SU-DHL-6 (cell line): ENCODE results near the gene CTLA4.

Experiments
- H2AFZ ChIP-seq: fragments of 200-600 bp; sonication (generic); 2 replicates; pipeline ENCODE4 v1.6.1; 2014; ENCODE audit warnings: low read depth, mild to moderate bottlenecking, moderate library complexity, mixed read lengths, antibody characterized with exemption, low read length; ENCODE audit not compliant: severe bottlenecking
- H3F3A ChIP-seq: fragments of 200-600 bp; shearing (Covaris generic); 2 replicates; pipeline ENCODE4 v1.6.0; 2016; ENCODE audit warnings: antibody characterized with exemption, mild to moderate bottlenecking; ENCODE audit not compliant: insufficient read depth
- H3K27ac ChIP-seq: fragments of 200-600 bp; sonication (generic); 2 replicates; pipeline ENCODE4 v1.5.1; 2016; ENCODE audit warnings: low read depth, mild to moderate bottlenecking, low read length, moderate library complexity, mixed read lengths
- H3K27me3 ChIP-seq: fragments of 200-600 bp; sonication (generic), shearing (Covaris generic); 2 replicates; pipeline ENCODE4 v1.6.0; 2014; ENCODE audit warnings: mild to moderate bottlenecking, low read length
- H3K36me3 ChIP-seq: fragments of 200-600 bp; sonication (generic); 2 replicates; pipeline ENCODE4 v1.6.1; 2014; ENCODE audit warnings: mild to moderate bottlenecking, low read length, mixed read lengths
- H3K4me2 ChIP-seq: fragments of 300-600, 200-600 bp; shearing (Covaris generic), sonication (generic); 2 replicates; pipeline ENCODE4 v1.6.0; 2014; ENCODE audit warnings: low read length, low read depth, mild to moderate bottlenecking; ENCODE audit not compliant: poor library complexity, severe bottlenecking
- H3K4me3 ChIP-seq: fragments of 200-600 bp; sonication (generic); 2 replicates; pipeline ENCODE4 v1.5.1; 2014; ENCODE audit warnings: antibody characterized with exemption, low read length, mild to moderate bottlenecking, mixed read lengths; ENCODE audit not compliant: insufficient read depth, poor library complexity, severe bottlenecking
- H3K79me2 ChIP-seq: fragments of 200-600 bp; sonication (generic); 2 replicates; pipeline ENCODE4 v1.6.1; 2014; ENCODE audit warnings: mild to moderate bottlenecking, low read length, moderate library complexity; ENCODE audit not compliant: insufficient read depth
- H3K9ac ChIP-seq: fragments of 200-600 bp; sonication (generic); 2 replicates; pipeline ENCODE4 v1.7.0; 2014; ENCODE audit warnings: mild to moderate bottlenecking, low read length
- H3K9me2 ChIP-seq: fragments of 200-600 bp; sonication (generic); replicated peaks from 2 replicates; pipeline ENCODE4 v1.6.1; 2014; ENCODE audit warnings: low read length; ENCODE audit not compliant: insufficient read depth
- H3K9me3 ChIP-seq: fragments of 200-600 bp; sonication (generic); 2 replicates; pipeline ENCODE4 v1.6.1; 2014; ENCODE audit warnings: low read length, mixed read lengths; ENCODE audit not compliant: insufficient read depth
- H4K20me1 ChIP-seq: fragments of 200-600 bp; sonication (generic); 2 replicates; pipeline ENCODE4 v1.6.1; 2014; ENCODE audit warnings: low read depth, mild to moderate bottlenecking, antibody characterized with exemption, low read length, moderate library complexity, mixed read lengths
- EZH2phosphoT487 ChIP-seq: fragments of 200-600 bp; sonication (generic), shearing (Covaris generic); conservative IDR thresholded peaks from 2 replicates; pipeline ENCODE4 v1.6.1; 2018; ENCODE audit warnings: mild to moderate bottlenecking, antibody characterized with exemption, low read length, moderate library complexity, mixed read lengths
- TF ChIP-seq, protein P1 (sequence below): fragments of 200-600 bp; sonication (generic); IDR thresholded peaks from one replicate; pipeline ENCODE4 v1.5.1; 2017; ENCODE audit warnings: antibody characterized with exemption, mild to moderate bottlenecking, low read length, moderate library complexity; ENCODE audit not compliant: insufficient read depth, poor library complexity, severe bottlenecking

Gene CTLA4

DNA sequence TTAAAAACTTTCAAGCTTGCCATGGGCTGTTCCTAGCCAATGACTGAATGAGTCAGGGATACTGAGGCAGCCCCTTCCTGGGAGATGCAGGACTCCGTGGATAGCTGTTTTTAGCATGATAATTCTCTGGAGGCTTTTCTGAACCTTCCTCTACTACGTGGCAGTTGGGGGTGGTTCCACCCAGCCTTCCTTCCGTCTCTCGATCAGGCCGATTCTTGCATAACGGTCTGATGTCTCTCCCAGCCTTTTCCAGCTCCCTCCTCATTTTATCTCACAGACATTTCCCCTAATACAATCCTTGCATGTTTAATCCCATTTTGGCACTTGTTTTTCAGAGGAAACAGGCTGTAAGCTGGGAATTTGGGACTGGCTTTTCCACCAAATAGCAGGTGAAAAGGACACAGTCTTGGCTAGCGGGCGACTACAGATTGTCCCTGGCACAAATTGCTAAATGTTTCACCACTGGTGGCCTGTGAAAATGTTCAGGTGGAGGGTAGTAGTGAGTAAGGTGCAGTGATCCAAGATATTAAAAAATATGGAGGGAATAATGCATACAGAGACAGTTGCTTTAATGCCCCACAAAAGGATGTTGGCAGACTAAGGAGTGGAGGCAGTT lies 21.0 kb upstream of the CTLA4 start:
- H3K4me3 ChIP-seq, result no peak overlapping the region
- H3K9ac ChIP-seq, result no peak overlapping the region
- H3K79me2 ChIP-seq, result no peaks in the 10 kb centered on the region
- no peaks in the 10 kb centered on the region for H3K9me2 ChIP-seq
- no peaks in the 10 kb centered on the region for H3K27me3 ChIP-seq
- no peaks in the 10 kb centered on the region for H3F3A ChIP-seq
- TF ChIP-seq, protein P1, sequence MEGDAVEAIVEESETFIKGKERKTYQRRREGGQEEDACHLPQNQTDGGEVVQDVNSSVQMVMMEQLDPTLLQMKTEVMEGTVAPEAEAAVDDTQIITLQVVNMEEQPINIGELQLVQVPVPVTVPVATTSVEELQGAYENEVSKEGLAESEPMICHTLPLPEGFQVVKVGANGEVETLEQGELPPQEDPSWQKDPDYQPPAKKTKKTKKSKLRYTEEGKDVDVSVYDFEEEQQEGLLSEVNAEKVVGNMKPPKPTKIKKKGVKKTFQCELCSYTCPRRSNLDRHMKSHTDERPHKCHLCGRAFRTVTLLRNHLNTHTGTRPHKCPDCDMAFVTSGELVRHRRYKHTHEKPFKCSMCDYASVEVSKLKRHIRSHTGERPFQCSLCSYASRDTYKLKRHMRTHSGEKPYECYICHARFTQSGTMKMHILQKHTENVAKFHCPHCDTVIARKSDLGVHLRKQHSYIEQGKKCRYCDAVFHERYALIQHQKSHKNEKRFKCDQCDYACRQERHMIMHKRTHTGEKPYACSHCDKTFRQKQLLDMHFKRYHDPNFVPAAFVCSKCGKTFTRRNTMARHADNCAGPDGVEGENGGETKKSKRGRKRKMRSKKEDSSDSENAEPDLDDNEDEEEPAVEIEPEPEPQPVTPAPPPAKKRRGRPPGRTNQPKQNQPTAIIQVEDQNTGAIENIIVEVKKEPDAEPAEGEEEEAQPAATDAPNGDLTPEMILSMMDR, result no peak
- no peak for TF ChIP-seq EZH2phosphoT487
- H3K4me2 ChIP-seq, result no peak overlapping the region
- no peak overlapping the region for H3K27ac ChIP-seq
- no peaks in the 10 kb centered on the region for H3K36me3 ChIP-seq
- H3K9me3 ChIP-seq, result no peaks in the 10 kb centered on the region
- no peaks in the 10 kb centered on the region for H4K20me1 ChIP-seq
- H2AFZ ChIP-seq, result no peak overlapping the region

DNA sequence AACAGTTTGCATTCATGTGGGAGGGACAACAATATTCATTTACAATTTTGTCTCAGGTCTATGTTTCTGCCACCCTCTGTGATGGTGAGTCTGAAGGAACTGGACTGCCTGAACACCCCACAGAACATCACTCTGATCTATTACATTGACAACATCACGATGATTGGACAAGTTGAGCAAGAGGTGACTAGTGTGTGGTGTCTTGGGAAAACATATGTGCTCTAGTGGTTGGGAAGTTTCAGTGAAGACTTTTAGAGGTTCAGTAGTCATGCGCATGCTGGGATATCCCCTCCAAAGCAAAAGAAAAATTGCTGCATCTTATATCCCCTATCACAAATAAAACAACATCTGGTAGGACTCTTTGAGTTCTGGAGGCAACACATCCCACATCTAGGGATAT lies 18.6 kb upstream of the CTLA4 start:
- Histone ChIP-seq H3K27ac (no peak overlapping the region), H2AFZ (no peak overlapping the region), H4K20me1 (no peaks in the 10 kb centered on the region), H3K36me3 (no peaks in the 10 kb centered on the region), H3K9me2 (no peaks in the 10 kb centered on the region), H3K4me3 (no peak overlapping the region), H3K9ac (no peak overlapping the region), H3K27me3 (no peaks in the 10 kb centered on the region), H3K9me3 (no peaks in the 10 kb centered on the region), H3F3A (no peaks in the 10 kb centered on the region), H3K79me2 (no peaks in the 10 kb centered on the region), H3K4me2 (no peak overlapping the region)
- TF ChIP-seq, protein P1, result no peak
- TF ChIP-seq EZH2phosphoT487, result no peak

DNA sequence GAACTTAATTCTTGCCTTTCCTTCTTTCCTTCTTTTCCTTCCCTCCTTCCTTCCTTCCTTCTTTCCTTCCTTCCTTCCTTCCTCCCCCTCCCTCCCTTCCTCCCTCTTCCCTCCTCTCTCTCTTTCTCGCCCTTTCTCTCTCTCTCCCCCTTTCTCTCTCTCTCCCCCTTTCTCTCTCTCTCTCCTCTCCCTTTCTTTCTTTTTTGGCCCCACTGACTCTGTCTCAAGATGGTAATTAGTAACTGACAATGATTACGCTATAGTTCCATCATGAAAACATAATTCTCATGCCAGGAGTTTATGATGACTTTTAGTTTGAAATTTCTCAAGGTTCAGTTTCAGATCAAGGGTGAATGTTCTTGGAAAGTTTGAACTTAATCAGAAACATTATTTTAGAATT lies 14.8 kb upstream of the CTLA4 start:
- H3K27ac ChIP-seq, result no peak overlapping the region
- H3K27me3 ChIP-seq, result no peaks in the 10 kb centered on the region
- H2AFZ ChIP-seq, result no peak overlapping the region
- no peaks in the 10 kb centered on the region for H3F3A ChIP-seq
- H3K9ac ChIP-seq, result no peak overlapping the region
- no peaks in the 10 kb centered on the region for H3K79me2 ChIP-seq
- H4K20me1 ChIP-seq, result no peaks in the 10 kb centered on the region
- H3K4me2 ChIP-seq, result no peak overlapping the region
- H3K4me3 ChIP-seq, result no peak overlapping the region
- H3K9me2 ChIP-seq, result no peaks in the 10 kb centered on the region
- H3K9me3 ChIP-seq, result no peaks in the 10 kb centered on the region
- TF ChIP-seq, protein P1, result no peak
- TF ChIP-seq EZH2phosphoT487, result no peak
- no peaks in the 10 kb centered on the region for H3K36me3 ChIP-seq
